Heart left ventricle (tissue), 13 donors: ENCODE results near the gene EMC9.
"Not testable (repeated sequence)": the region's sequence is repeated elsewhere in the genome, so short reads cannot be mapped to it uniquely, and the experiment has no call there.

Source experiments
- CTCF ChIP-seq, 12 donors: fragments of 200-600 bp; sonication (generic) in 4 of 12; IDR thresholded peaks; one replicate each; pipeline versions ENCODE4 v1.5.0 to v1.8.0; 2018 to 2022; ENCODE audit warnings: antibody characterized with exemption in 12 of 12, mild to moderate bottlenecking in 5 of 12
- POLR2A ChIP-seq, 2 donors: fragments of 450-650 bp; IDR thresholded peaks; one replicate each; pipeline ENCODE4 v1.6.1; 2017; ENCODE audit warnings: antibody characterized with exemption in 2 of 2, mild to moderate bottlenecking in 2 of 2, moderate library complexity in 2 of 2
- donor health status: ischemic (EF 13 %, LVEDD 7.1; RV severe dilation, severe dysfunction).
- donor health status: DM: no; HTN: yes; CAD: no.
- donor health status: DM: no; HTN: no; CAD: no.
- donor health status: ischemic (EF 25% LVEDD 6.9; RV normal size, moderate dysfunction).
- donor health status: ischemic (EF 25% LVEDD 5.7; RV mildly dilated, moderate dysfunction).
- donor health status: ischemic (EF 35%, LVEDD 5.7; RV mildly dilated, moderate dysfunction).
- donor health status: nonischemic (EF 11% LVEDD 7.7; RV severe dilation, severe dysfunction).
- donor health status: DM: yes; HTN: yes; CAD: no.
- donor health status: PGD.
- donor health status: ischemic (EF 29% LVEDD 5.4; RV normal size, mild dysfunction).
- donor health status: nonischemic (EF 23%, LVEDD 6.1; RV moderate dilation, normal function).

GRCh38 chr14:24105609-24106239 is 35.7 kb downstream of the EMC9 start:
- TF ChIP-seq POLR2A, CTCF (IDR thresholded peaks at IDR 0.05): not testable (repeated sequence)
